HCEC 1CT (cell line): Measurements from ENCODE around the gene GIGYF1.

ENCODE experiments used
- DNase-seq: peaks from one replicate; pipeline ENCODE4 v3.0.0-alpha.2; 2017

Gene GIGYF1

GRCh38 chr7:100683659-100684533 is 10.2 kb downstream of the GIGYF1 start:
- no peak for DNase-seq

GRCh38 chr7:100682991-100683658 is 10.9 kb downstream of the GIGYF1 start:
- DNase-seq: no peak

GRCh38 chr7:100682228-100682741 is 11.8 kb downstream of the GIGYF1 start:
- DNase-seq: no peak

- DNase-seq: no peak
These were observed 12.4 kb downstream of the GIGYF1 start for GRCh38 chr7:100681491-100682227.

GRCh38 chr7:100680576-100681271 is 13.3 kb downstream of the GIGYF1 start:
- DNase-seq: no peak

GRCh38 chr7:100679927-100680575 is 14.0 kb downstream of the GIGYF1 start:
- peak; percentile 33 for DNase-seq

GRCh38 chr7:100679129-100679926 is 14.7 kb downstream of the GIGYF1 start:
- no peak for DNase-seq

- DNase-seq: no peak
These were observed 15.6 kb downstream of the GIGYF1 start for GRCh38 chr7:100678291-100678984.

GRCh38 chr7:100677308-100678267 is 16.5 kb downstream of the GIGYF1 start:
- no peak for DNase-seq

- DNase-seq: no peak
These were observed 17.3 kb downstream of the GIGYF1 start for GRCh38 chr7:100676501-100677306.

GRCh38 chr7:100675581-100676350 is 18.3 kb downstream of the GIGYF1 start:
- DNase-seq: peak; percentile 50

GRCh38 chr7:100675105-100675451 is 19.0 kb downstream of the GIGYF1 start:
- DNase-seq: peak; percentile 12

- no peak for DNase-seq
These were observed 19.5 kb downstream of the GIGYF1 start for GRCh38 chr7:100674411-100675104.

- peak; percentile 47 for DNase-seq
These were observed 20.1 kb downstream of the GIGYF1 start for GRCh38 chr7:100673942-100674410.

GRCh38 chr7:100673302-100673941 is 20.6 kb downstream of the GIGYF1 start, which contains the start of gene GNB2:
Gene GNB2 (plus strand): TSS chr7:100673740. CDS start chr7:100676266, 2,526 bp downstream.
- DNase-seq: peak; percentile 97
